ENCODE results near the gene ARHGDIA.

Gene ARHGDIA

DNA sequence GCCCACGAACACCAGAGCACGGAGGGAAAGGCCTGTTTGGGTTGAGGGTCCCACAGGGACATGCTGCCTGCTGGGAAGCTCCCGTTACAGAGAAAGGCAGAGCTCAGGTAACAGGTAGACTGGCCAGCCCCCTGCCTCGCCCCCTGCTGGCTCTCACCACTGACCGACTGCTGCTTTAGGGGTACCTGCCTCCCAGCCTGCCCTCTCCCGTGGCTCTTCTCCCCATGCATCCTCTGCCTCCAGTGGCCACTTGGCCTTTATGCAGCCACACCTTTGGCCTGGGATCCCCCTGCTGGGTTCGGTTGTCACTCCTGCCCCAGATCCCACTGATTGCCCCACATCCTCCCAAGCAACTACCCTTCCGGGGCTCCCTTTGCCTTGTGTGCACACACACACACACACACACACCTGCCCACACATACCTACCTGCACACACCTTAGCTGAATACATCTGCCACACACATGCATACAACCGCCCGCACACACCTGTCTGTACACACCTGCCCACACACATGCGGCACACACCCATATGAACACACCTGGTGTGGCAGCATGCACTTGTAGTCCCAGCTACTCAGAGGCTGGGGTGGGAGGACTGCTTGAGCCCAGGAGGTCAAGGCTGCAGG is 45.2 kb downstream of the ARHGDIA start:
- TF ChIP-seq, protein P1, sequence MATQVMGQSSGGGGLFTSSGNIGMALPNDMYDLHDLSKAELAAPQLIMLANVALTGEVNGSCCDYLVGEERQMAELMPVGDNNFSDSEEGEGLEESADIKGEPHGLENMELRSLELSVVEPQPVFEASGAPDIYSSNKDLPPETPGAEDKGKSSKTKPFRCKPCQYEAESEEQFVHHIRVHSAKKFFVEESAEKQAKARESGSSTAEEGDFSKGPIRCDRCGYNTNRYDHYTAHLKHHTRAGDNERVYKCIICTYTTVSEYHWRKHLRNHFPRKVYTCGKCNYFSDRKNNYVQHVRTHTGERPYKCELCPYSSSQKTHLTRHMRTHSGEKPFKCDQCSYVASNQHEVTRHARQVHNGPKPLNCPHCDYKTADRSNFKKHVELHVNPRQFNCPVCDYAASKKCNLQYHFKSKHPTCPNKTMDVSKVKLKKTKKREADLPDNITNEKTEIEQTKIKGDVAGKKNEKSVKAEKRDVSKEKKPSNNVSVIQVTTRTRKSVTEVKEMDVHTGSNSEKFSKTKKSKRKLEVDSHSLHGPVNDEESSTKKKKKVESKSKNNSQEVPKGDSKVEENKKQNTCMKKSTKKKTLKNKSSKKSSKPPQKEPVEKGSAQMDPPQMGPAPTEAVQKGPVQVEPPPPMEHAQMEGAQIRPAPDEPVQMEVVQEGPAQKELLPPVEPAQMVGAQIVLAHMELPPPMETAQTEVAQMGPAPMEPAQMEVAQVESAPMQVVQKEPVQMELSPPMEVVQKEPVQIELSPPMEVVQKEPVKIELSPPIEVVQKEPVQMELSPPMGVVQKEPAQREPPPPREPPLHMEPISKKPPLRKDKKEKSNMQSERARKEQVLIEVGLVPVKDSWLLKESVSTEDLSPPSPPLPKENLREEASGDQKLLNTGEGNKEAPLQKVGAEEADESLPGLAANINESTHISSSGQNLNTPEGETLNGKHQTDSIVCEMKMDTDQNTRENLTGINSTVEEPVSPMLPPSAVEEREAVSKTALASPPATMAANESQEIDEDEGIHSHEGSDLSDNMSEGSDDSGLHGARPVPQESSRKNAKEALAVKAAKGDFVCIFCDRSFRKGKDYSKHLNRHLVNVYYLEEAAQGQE (IDR thresholded peaks at IDR 0.05; ENCODE audit: insufficient replicate concordance, low read depth), result no peak
- TF ChIP-seq SPI1 (IDR thresholded peaks at IDR 0.05; ENCODE audit: borderline replicate concordance, low read depth), result no peak
- Histone ChIP-seq H3K27ac (replicated peaks) (no peak overlapping the region), H3K4me3 (replicated peaks; ENCODE audit: insufficient read depth, low read length) (no peak overlapping the region), H3K27me3 (ENCODE audit: insufficient read depth, poor library complexity, severe bottlenecking) (no peaks in the 10 kb centered on the region)
- no peak for DNase-seq (ENCODE audit: low read depth in 1 of 2, low spot score in 1 of 2)

DNA sequence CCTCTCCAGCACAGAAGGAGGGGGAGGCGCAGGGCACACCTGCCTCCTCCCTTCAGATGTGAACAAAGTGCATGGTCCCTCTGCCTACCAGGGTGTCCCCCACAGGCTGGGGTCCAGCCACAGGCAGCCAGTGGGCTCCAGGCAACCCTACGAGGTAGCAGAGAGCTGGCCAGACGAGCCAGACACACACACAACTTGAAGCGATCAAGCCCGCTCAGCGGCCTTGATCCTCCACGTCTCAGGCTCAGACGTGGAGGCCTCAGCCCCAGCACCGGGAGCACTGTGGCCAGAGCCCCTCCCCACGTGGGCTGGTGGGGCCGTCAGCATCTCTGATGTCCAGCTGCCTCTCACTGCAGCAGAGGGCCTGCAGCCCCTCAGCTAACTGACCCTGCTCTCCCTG is 46.5 kb downstream of the ARHGDIA start:
- no peak overlapping the region for H3K4me3 ChIP-seq (replicated peaks; ENCODE audit: insufficient read depth, low read length)
- DNase-seq (ENCODE audit: low read depth in 1 of 2, low spot score in 1 of 2), result no peak
- no peak overlapping the region for H3K27ac ChIP-seq (replicated peaks)
- TF ChIP-seq, protein P1 (IDR thresholded peaks at IDR 0.05; ENCODE audit: insufficient replicate concordance, low read depth), result no peak
- TF ChIP-seq, protein P2, sequence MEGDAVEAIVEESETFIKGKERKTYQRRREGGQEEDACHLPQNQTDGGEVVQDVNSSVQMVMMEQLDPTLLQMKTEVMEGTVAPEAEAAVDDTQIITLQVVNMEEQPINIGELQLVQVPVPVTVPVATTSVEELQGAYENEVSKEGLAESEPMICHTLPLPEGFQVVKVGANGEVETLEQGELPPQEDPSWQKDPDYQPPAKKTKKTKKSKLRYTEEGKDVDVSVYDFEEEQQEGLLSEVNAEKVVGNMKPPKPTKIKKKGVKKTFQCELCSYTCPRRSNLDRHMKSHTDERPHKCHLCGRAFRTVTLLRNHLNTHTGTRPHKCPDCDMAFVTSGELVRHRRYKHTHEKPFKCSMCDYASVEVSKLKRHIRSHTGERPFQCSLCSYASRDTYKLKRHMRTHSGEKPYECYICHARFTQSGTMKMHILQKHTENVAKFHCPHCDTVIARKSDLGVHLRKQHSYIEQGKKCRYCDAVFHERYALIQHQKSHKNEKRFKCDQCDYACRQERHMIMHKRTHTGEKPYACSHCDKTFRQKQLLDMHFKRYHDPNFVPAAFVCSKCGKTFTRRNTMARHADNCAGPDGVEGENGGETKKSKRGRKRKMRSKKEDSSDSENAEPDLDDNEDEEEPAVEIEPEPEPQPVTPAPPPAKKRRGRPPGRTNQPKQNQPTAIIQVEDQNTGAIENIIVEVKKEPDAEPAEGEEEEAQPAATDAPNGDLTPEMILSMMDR (IDR thresholded peaks at IDR 0.05; ENCODE audit: insufficient read depth, low read length), result no peak
- TF ChIP-seq POLR2AphosphoS5 (IDR thresholded peaks at IDR 0.05; ENCODE audit: low read depth) (no peak), SPI1 (IDR thresholded peaks at IDR 0.05; ENCODE audit: borderline replicate concordance, low read depth) (no peak), GABPA (IDR thresholded peaks at IDR 0.05; ENCODE audit: low read depth) (no peak)
- H3K27me3 ChIP-seq (ENCODE audit: insufficient read depth, poor library complexity, severe bottlenecking), result no peaks in the 10 kb centered on the region

DNA sequence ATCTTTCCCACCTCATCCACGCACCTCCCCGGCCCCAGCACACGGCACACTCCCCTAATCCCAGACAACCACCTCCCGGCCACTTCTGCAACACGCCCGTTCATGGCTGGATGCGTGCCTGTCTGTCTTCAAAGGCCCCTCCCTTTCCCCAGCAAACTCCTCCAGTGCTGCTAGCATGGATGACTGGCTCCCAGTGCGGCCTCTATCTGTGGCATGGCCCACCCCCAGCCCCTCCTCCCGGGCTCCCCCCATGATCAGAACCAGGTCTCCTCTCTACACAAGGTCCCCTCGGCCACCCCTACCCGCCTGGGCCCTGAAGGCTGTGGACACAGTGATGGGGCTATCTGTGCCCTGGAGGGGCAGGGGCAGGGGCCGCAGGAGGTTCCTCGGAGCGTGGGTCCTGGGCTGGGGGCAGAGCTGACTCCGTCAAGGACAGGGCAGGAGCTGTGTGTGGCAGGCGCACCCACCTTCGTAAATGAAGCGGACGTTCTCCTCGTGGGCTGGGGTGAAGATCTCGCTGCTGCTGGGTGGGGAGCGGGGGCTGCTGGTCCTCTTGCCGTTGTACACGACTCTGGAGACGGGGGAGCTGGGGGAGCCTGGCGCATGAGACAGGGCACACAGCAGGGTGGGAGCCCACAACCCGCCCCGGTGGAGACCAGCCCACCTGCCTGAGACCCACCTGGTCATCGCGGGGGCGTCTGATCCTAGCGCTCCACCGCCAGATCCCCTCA is 47.2 kb downstream of the ARHGDIA start:
- Histone ChIP-seq H3K4me3 (replicated peaks; ENCODE audit: insufficient read depth, low read length) (no peak overlapping the region), H3K27ac (replicated peaks) (no peak overlapping the region), H3K27me3 (ENCODE audit: insufficient read depth, poor library complexity, severe bottlenecking) (no peaks in the 10 kb centered on the region)
- no peak for TF ChIP-seq POLR2AphosphoS5 (IDR thresholded peaks at IDR 0.05; ENCODE audit: low read depth)
- TF ChIP-seq, protein P2 (IDR thresholded peaks at IDR 0.05; ENCODE audit: insufficient read depth, low read length), result no peak
- TF ChIP-seq SPI1 (IDR thresholded peaks at IDR 0.05; ENCODE audit: borderline replicate concordance, low read depth), result no peak
- no peak for TF ChIP-seq GABPA (IDR thresholded peaks at IDR 0.05; ENCODE audit: low read depth)
- TF ChIP-seq, protein P1 (IDR thresholded peaks at IDR 0.05; ENCODE audit: insufficient replicate concordance, low read depth), result no peak
- DNase-seq (ENCODE audit: low read depth in 1 of 2, low spot score in 1 of 2), result no peak

All from HL-60 (cell line).